Loucy (cell line): ENCODE results near the gene TMEM208.

Experiments
- H2AFZ ChIP-seq: fragments of 200-600 bp; sonication (generic); 2 replicates; pipeline ENCODE4 v1.6.0; 2016; ENCODE audit warnings: antibody characterized with exemption, mild to moderate bottlenecking, low read length, moderate library complexity
- H3F3A ChIP-seq: fragments of 200-600 bp; 2 replicates; pipeline ENCODE4 v1.6.0; 2016; ENCODE audit warnings: antibody characterized with exemption, low read depth, mild to moderate bottlenecking
- H3K27me3 ChIP-seq: fragments of 200-600 bp; sonication (generic); 2 replicates; pipeline ENCODE4 v1.6.1; 2014; ENCODE audit warnings: low read length, mild to moderate bottlenecking; ENCODE audit not compliant: insufficient read depth, poor library complexity, severe bottlenecking
- H3K36me3 ChIP-seq: fragments of 200-600 bp; sonication (generic); 2 replicates; pipeline ENCODE4 v1.6.1; 2016; ENCODE audit warnings: low read length; ENCODE audit not compliant: insufficient read depth
- H3K4me1 ChIP-seq: fragments of 200-600 bp; sonication (generic); 2 replicates; pipeline ENCODE4 v1.5.1; 2014; ENCODE audit warnings: low read length, mild to moderate bottlenecking; ENCODE audit not compliant: insufficient read depth, poor library complexity, severe bottlenecking
- H3K4me2 ChIP-seq: fragments of 200-600 bp; sonication (generic); 2 replicates; pipeline ENCODE4 v1.6.0; 2014; ENCODE audit warnings: antibody characterized with exemption, low read length, low read depth, mild to moderate bottlenecking; ENCODE audit not compliant: poor library complexity, severe bottlenecking
- H3K4me3 ChIP-seq: fragments of 200-600 bp; sonication (generic); 2 replicates; pipeline ENCODE4 v1.5.1; 2014; ENCODE audit warnings: low read length, mild to moderate bottlenecking, mixed read lengths; ENCODE audit not compliant: poor library complexity, severe bottlenecking
- H3K79me2 ChIP-seq: fragments of 200-600 bp; sonication (generic); 2 replicates; pipeline ENCODE4 v1.6.1; 2014; ENCODE audit warnings: low read length; ENCODE audit not compliant: insufficient read depth
- H3K9ac ChIP-seq: fragments of 200-600 bp; sonication (generic); 2 replicates; pipeline ENCODE4 v1.6.0; 2014; ENCODE audit warnings: mild to moderate bottlenecking, low read depth, low read length, moderate library complexity; ENCODE audit not compliant: poor library complexity, severe bottlenecking
- H3K9me2 ChIP-seq: fragments of 200-600 bp; sonication (generic); replicated peaks from 2 replicates; pipeline ENCODE4 v1.6.1; 2016; ENCODE audit warnings: low read depth, low read length, mixed read lengths
- H3K9me3 ChIP-seq: fragments of 200-600 bp; sonication (generic); 2 replicates; pipeline ENCODE4 v1.6.1; 2014; ENCODE audit warnings: mild to moderate bottlenecking, antibody characterized with exemption, low read length, low read depth; ENCODE audit not compliant: insufficient read depth
- H4K20me1 ChIP-seq: fragments of 200-600 bp; sonication (generic); 2 replicates; pipeline ENCODE4 v1.6.0; 2014; ENCODE audit warnings: antibody characterized with exemption, low read length, mild to moderate bottlenecking; ENCODE audit not compliant: insufficient read depth, poor library complexity, severe bottlenecking
- EZH2phosphoT487 ChIP-seq: fragments of 200-600 bp; IDR thresholded peaks from 2 replicates; pipeline ENCODE4 v1.6.1; 2018; ENCODE audit warnings: antibody characterized with exemption, mild to moderate bottlenecking, moderate library complexity, borderline replicate concordance
- TF ChIP-seq, protein P1 (sequence below): fragments of 200-600 bp; sonication (generic); conservative IDR thresholded peaks from 2 replicates; pipeline ENCODE4 v1.5.1; 2014; ENCODE audit warnings: mild to moderate bottlenecking, antibody characterized with exemption, low read length

Gene TMEM208

DNA sequence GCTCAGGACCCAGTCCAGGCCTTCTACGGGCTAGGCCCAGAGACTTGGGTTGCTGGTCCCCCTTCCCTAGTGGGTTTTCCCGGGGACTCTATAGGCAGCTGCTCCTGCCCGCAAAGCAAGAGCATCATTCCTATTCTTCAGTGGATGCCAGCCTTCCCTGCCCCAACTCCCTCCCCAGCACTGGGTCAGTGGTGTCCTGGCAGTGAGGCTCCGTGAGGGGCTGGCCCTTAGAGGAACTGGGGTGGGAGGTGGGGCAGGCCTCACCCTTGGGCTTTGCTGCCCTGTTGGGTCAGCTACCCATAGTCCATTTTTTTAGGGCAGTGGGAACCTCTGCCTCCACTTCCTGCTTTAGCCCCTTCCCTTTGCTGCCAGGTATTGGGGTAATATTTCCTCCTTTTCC is 44.5 kb downstream of the TMEM208 start:
- H3F3A ChIP-seq: no peaks in the 10 kb centered on the region
- no peaks in the 10 kb centered on the region for H3K4me1 ChIP-seq
- no peak overlapping the region for H3K4me3 ChIP-seq
- H3K9ac ChIP-seq: no peak overlapping the region
- H4K20me1 ChIP-seq: no peaks in the 10 kb centered on the region
- no peak overlapping the region for H3K4me2 ChIP-seq
- H3K36me3 ChIP-seq: no peaks in the 10 kb centered on the region
- H2AFZ ChIP-seq: no peak overlapping the region
- H3K9me2 ChIP-seq: no peaks in the 10 kb centered on the region
- TF ChIP-seq, protein P1, sequence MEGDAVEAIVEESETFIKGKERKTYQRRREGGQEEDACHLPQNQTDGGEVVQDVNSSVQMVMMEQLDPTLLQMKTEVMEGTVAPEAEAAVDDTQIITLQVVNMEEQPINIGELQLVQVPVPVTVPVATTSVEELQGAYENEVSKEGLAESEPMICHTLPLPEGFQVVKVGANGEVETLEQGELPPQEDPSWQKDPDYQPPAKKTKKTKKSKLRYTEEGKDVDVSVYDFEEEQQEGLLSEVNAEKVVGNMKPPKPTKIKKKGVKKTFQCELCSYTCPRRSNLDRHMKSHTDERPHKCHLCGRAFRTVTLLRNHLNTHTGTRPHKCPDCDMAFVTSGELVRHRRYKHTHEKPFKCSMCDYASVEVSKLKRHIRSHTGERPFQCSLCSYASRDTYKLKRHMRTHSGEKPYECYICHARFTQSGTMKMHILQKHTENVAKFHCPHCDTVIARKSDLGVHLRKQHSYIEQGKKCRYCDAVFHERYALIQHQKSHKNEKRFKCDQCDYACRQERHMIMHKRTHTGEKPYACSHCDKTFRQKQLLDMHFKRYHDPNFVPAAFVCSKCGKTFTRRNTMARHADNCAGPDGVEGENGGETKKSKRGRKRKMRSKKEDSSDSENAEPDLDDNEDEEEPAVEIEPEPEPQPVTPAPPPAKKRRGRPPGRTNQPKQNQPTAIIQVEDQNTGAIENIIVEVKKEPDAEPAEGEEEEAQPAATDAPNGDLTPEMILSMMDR: no peak
- no peak for TF ChIP-seq EZH2phosphoT487
- no peaks in the 10 kb centered on the region for H3K9me3 ChIP-seq
- H3K27me3 ChIP-seq: no peaks in the 10 kb centered on the region
- H3K79me2 ChIP-seq: peaks cover 6% of the 10 kb centered on the region; the same call in 1 of the 2 replicates

DNA sequence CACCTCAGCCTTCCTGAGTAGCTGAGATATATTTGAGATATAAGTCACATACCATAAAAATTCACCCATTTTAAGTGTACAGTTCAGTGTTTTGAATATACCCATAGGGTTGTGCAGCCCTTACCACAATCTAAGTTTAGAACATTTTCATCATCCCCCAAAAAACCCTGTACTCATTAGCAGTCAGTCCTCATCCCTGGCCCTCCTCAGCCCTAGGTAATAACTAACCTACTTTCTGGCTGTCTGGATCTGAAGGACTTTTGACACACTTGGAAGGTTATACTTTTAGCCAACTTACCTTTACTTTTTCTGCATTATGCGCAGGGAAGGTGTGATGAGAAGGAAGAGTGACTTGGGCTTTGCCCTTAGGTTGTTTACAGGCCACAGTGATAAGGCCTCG is 48.4 kb downstream of the TMEM208 start:
- no peak for TF ChIP-seq EZH2phosphoT487
- TF ChIP-seq, protein P1: no peak
- Histone ChIP-seq H2AFZ (no peak overlapping the region), H4K20me1 (no peaks in the 10 kb centered on the region), H3K9me3 (no peaks in the 10 kb centered on the region), H3K9ac (no peak overlapping the region), H3K79me2 (peaks cover 39% of the 10 kb centered on the region), H3K4me2 (no peak overlapping the region), H3K4me3 (no peak overlapping the region), H3K4me1 (peaks cover 13% of the 10 kb centered on the region), H3F3A (no peaks in the 10 kb centered on the region), H3K27me3 (no peaks in the 10 kb centered on the region), H3K9me2 (no peaks in the 10 kb centered on the region), H3K36me3 (no peaks in the 10 kb centered on the region)

DNA sequence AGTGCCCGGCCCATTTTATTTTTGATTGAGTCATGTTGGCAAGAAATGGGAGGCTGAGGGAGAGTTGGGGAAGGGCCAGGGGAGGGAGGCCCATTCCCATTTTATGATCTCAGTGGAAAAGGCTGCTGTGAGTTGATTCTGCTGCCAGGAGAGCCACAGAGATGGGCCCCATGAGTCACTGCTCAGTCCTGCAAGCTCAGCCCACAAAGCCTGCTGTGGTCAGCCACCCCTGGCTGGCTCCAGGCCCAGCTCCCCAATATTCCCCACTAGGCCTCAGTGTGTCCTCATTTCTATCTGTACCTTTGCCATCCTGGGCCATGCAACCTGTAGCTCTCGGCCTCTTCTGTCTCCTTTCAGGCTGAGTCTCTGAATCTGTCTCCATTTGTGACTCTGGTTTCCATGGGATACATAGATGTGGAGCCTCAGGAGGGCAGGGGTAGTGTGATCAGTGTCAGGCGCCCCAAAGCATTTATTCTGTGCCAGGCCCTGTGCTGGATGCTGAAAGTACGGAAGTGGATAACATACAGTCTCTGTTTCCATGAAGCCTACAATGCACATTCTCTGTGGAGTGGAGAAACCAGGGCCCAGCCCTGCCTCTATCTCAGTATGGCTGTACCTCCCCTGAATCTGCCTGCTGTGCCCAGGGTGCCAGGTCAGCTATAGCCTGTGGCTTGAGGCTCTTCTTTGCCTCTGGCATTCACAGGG is 50.5 kb downstream of the TMEM208 start:
- Histone ChIP-seq H3F3A (no peaks in the 10 kb centered on the region), H3K79me2 (peaks cover 51% of the 10 kb centered on the region), H3K4me1 (peaks cover 18% of the 10 kb centered on the region), H3K9me3 (no peaks in the 10 kb centered on the region), H3K4me2 (peak overlapping the region; percentile 97), H3K27me3 (no peaks in the 10 kb centered on the region), H3K9ac (peak overlapping the region; percentile 88), H3K36me3 (no peaks in the 10 kb centered on the region; the same call in 1 of the 2 replicates), H3K4me3 (peak overlapping the region; percentile 93), H3K9me2 (no peaks in the 10 kb centered on the region), H4K20me1 (no peaks in the 10 kb centered on the region), H2AFZ (no peak overlapping the region)
- TF ChIP-seq, protein P1: no peak
- no peak for TF ChIP-seq EZH2phosphoT487
